IMR-90 (cell line): ENCODE data around the gene IL17C. TPM values are rescaled to one million over a fixed set of nuclear protein-coding genes. Genes with fewer than 3 reads are reported as not detected.

Experiments
- ATAC-seq: fragments of 200-7000 bp; cut with Tn5 transposase; 2 replicates; pipeline ENCODE4 v1.9.1; 2020; ENCODE audit warnings: low read depth, mild to moderate bottlenecking, moderate library complexity
- BruUV-seq: library from RNA; stranded (reverse); fragments of 400-500 nt; replicated peaks from 2 replicates; lab custom pipeline; 2021; lab: Mats Ljungman, UMichigan
- CTCF ChIA-PET: fragments of 300-600 bp; formaldehyde crosslinking; extraction: SDS; loops from one replicate; lab custom pipeline; 2021; ENCODE audit warnings: antibody characterized with exemption; lab: Yijun Ruan, JAX
- POLR2A ChIA-PET: fragments of 300-600 bp; sonication (Branson Sonifier 250); formaldehyde crosslinking; loops from one replicate; lab custom pipeline; 2022; ENCODE audit warnings: antibody characterized with exemption; ENCODE audit not compliant: unreplicated experiment; lab: Charles Lee
- DNase-seq: peaks from one replicate; pipeline ENCODE4 v3.0.0; 2013
- H2AFZ ChIP-seq: replicated peaks from 2 replicates; pipeline ENCODE3; 2013; ENCODE audit warnings: low read length, mild to moderate bottlenecking; ENCODE audit not compliant: poor library complexity
- H2AK5ac ChIP-seq: 2 replicates; pipeline ENCODE4 v1.6.1; 2013; ENCODE audit warnings: low read depth, low read length, inconsistent platforms
- H2AK9ac ChIP-seq: replicated peaks from 2 replicates; pipeline ENCODE3; 2013; ENCODE audit warnings: mild to moderate bottlenecking, low read depth, low read length, moderate library complexity; ENCODE audit not compliant: poor library complexity
- H2BK120ac ChIP-seq: 2 replicates; pipeline ENCODE4 v1.6.1; 2013; ENCODE audit warnings: low read depth, low read length, inconsistent platforms
- H2BK15ac ChIP-seq: 3 replicates; pipeline ENCODE4 v1.6.1; 2013; ENCODE audit warnings: low read depth, low read length, inconsistent platforms
- H2BK20ac ChIP-seq: 2 replicates; pipeline ENCODE4 v1.6.1; 2013; ENCODE audit warnings: low read depth, mild to moderate bottlenecking, inconsistent platforms, low read length, moderate library complexity
- H2BK5ac ChIP-seq: 2 replicates; pipeline ENCODE4 v1.6.1; 2013; ENCODE audit warnings: mild to moderate bottlenecking, low read depth, low read length, inconsistent platforms; ENCODE audit not compliant: poor library complexity, severe bottlenecking
- H3K14ac ChIP-seq: replicated peaks from 2 replicates; pipeline ENCODE4 v1.6.1; 2013; ENCODE audit warnings: low read depth, low read length, inconsistent platforms
- H3K18ac ChIP-seq: 2 replicates; pipeline ENCODE4 v1.6.1; 2013; ENCODE audit warnings: low read depth, low read length, control low read depth
- H3K23ac ChIP-seq: 2 replicates; pipeline ENCODE4 v1.6.1; 2013; ENCODE audit warnings: low read depth, low read length, inconsistent platforms
- H3K27ac ChIP-seq: 2 replicates; pipeline ENCODE4 v1.5.1; 2013; ENCODE audit warnings: mild to moderate bottlenecking, control low read depth, low read length; ENCODE audit not compliant: insufficient read depth
- H3K27me3 ChIP-seq: 2 replicates; pipeline ENCODE4 v1.6.1; 2013; ENCODE audit warnings: low read length; ENCODE audit not compliant: control insufficient read depth, insufficient read depth
- H3K36me3 ChIP-seq: 2 replicates; pipeline ENCODE4 v1.6.1; 2013; ENCODE audit warnings: low read length, mixed read lengths; ENCODE audit not compliant: control insufficient read depth, insufficient read depth
- H3K4ac ChIP-seq: 2 replicates; pipeline ENCODE4 v1.6.1; 2013; ENCODE audit warnings: low read depth, low read length, inconsistent platforms
- H3K4me1 ChIP-seq: 2 replicates; pipeline ENCODE4 v1.6.1; 2013; ENCODE audit warnings: low read length, mixed read lengths; ENCODE audit not compliant: control insufficient read depth, insufficient read depth
- H3K4me2 ChIP-seq: 2 replicates; pipeline ENCODE4 v1.6.1; 2013; ENCODE audit warnings: low read depth, mild to moderate bottlenecking, control low read depth, low read length, moderate library complexity
- H3K4me3 ChIP-seq: 2 replicates; pipeline ENCODE4 v1.5.1; 2013; ENCODE audit warnings: low read depth, mild to moderate bottlenecking, control low read depth, low read length, moderate library complexity; ENCODE audit not compliant: insufficient read depth
- H3K56ac ChIP-seq: 2 replicates; pipeline ENCODE4 v1.6.1; 2013; ENCODE audit warnings: low read length, inconsistent platforms; ENCODE audit not compliant: insufficient read depth; ENCODE audit errors: extremely low read depth
- H3K79me1 ChIP-seq, 2 experiments: 2 replicates each; pipeline ENCODE4 v1.6.1; 2013; ENCODE audit warnings: low read length in 2 of 2, inconsistent platforms in 1 of 2, low read depth in 1 of 2
- H3K9ac ChIP-seq: 2 replicates; pipeline ENCODE4 v1.6.1; 2013; ENCODE audit warnings: low read depth, low read length, control low read depth
- H3K9me1 ChIP-seq: 2 replicates; pipeline ENCODE4 v1.6.1; 2013; ENCODE audit warnings: low read length, inconsistent platforms; ENCODE audit not compliant: insufficient read depth
- H3K9me3 ChIP-seq: 2 replicates; pipeline ENCODE4 v1.6.1; 2013; ENCODE audit warnings: low read length; ENCODE audit not compliant: control insufficient read depth, insufficient read depth
- H4K20me1 ChIP-seq: 2 replicates; pipeline ENCODE4 v1.6.1; 2013; ENCODE audit warnings: low read length, inconsistent platforms; ENCODE audit not compliant: insufficient read depth
- H4K5ac ChIP-seq: 2 replicates; pipeline ENCODE4 v1.6.1; 2013; ENCODE audit warnings: mild to moderate bottlenecking, low read depth, low read length, control low read depth
- H4K8ac ChIP-seq, 2 experiments: 2 replicates each; pipeline ENCODE4 v1.6.1; 2013; ENCODE audit warnings: low read depth in 2 of 2, low read length in 2 of 2, control low read depth in 1 of 2, inconsistent platforms in 1 of 2
- H4K91ac ChIP-seq: 2 replicates; pipeline ENCODE4 v1.6.1; 2013; ENCODE audit warnings: low read depth, low read length, inconsistent platforms; ENCODE audit not compliant: insufficient read depth
- CHD1 ChIP-seq: IDR thresholded peaks from 2 replicates; pipeline ENCODE4 v1.6.1; 2012; ENCODE audit warnings: low read depth, low read length, improper control_type of control experiment
- MAZ ChIP-seq: IDR thresholded peaks from 2 replicates; pipeline ENCODE4 v1.6.1; 2012; ENCODE audit warnings: low read depth, mild to moderate bottlenecking, low read length, improper control_type of control experiment, moderate library complexity, borderline replicate concordance
- NFE2L2 ChIP-seq: fragments of 150-350 bp; IDR thresholded peaks from 2 replicates; pipeline ENCODE4 v1.6.1; 2016; ENCODE audit warnings: low read depth, mild to moderate bottlenecking, low read length
- RCOR1 ChIP-seq: IDR thresholded peaks from 2 replicates; pipeline ENCODE4 v1.6.1; 2012; ENCODE audit warnings: mild to moderate bottlenecking, low read length, improper control_type of control experiment; ENCODE audit not compliant: insufficient replicate concordance
- WGBS, 2 experiments: methylation state at CpG; one replicate each; pipeline versions ENCODE4 v1.1.5 to v1.1.7; 2013; ENCODE audit warnings: missing lambda C conversion rate in 2 of 2; ENCODE audit not compliant: insufficient read length in 1 of 2; ENCODE audit errors: extremely low coverage in 2 of 2; 5-methylcytosine and 5-hydroxymethylcytosine counted together
- dilution Hi-C: fragments of 300-500 bp; cut with HindIII; formaldehyde crosslinking; loops from one replicate; pipeline ENCODE4 v1.14.3; 2018; ENCODE audit warnings: low sequenced_read_pairs; ENCODE audit not compliant: unreplicated experiment
- in situ Hi-C: fragments of 300-500 bp; cut with MboI; formaldehyde crosslinking; loops from 3 replicates; pipeline ENCODE4 v1.14.3; 2019; ENCODE audit warnings: low sequenced_read_pairs, inconsistent platforms, mixed read lengths
- intact Hi-C: fragments of 100-400 bp; cut with micrococcal nuclease; formaldehyde crosslinking; loops from 2 replicates; pipeline ENCODE4 v1.10.0; 2022
- polyA plus RNA-seq, 3 experiments: library from polyadenylated mRNA; depleted of rRNA; stranded (reverse); fragments of >200 nt; gene quantifications; 2 replicates each; pipeline ENCODE4 v1.2.3, GENCODE V29; 2012; ENCODE audit warnings: low replicate concordance in 1 of 3
- total RNA-seq: library from RNA; depleted of rRNA; stranded (reverse); fragments of >200 nt; gene quantifications from 2 replicates; pipeline ENCODE4 v1.2.3, GENCODE V29; 2012
- TF ChIP-seq, protein P1 (sequence below): conservative IDR thresholded peaks from 2 replicates; pipeline ENCODE4 v1.5.1; 2012; ENCODE audit warnings: mild to moderate bottlenecking, low read depth, low read length, improper control_type of control experiment

The IL17C gene
- total and polyA plus RNA-seq, 2 of the 4 experiments (the other 2 are of a cell fraction): 0.09 TPM; not detected in 1

DNA sequence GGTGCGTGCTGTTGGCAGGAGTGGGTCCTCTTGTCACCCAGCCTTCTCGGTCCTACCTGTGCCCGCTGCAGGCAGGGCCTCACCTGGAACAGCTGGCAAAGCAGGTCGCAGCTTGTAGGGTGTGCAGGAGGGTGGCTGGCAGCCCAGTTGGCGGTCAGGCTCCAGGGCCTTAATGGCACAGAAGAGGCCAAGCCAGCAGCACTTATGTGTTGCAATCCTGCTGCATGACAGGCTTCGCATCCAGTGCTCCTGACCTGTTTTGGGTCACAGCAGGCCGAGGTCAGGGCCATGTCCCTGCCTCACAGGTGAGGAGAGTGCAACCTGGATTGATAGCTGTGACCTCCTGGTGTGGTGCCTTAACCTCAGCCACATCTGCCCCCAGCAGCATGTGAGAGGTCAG is 36.3 kb upstream of the IL17C start:
- Histone ChIP-seq H4K20me1 (peaks cover 27% of the 10 kb centered on the region), H3K27ac (no peak overlapping the region), H4K5ac (no peak overlapping the region), H2AFZ (no peak overlapping the region), H4K91ac (no peak overlapping the region), H3K4me1 (no peaks in the 10 kb centered on the region), H3K23ac (no peak overlapping the region), H2BK120ac (no peak overlapping the region), H2BK15ac (no peak overlapping the region), H3K36me3 (peaks cover 64% of the 10 kb centered on the region), H3K56ac (no peak overlapping the region), H3K9ac (no peak overlapping the region), H2AK9ac (no peak overlapping the region), H3K9me1 (peaks cover 8% of the 10 kb centered on the region; the same call in 1 of the 2 replicates), H3K9me3 (no peaks in the 10 kb centered on the region), H3K4me3 (no peak overlapping the region), H3K79me1 (peaks cover 6 to 62% of the 10 kb centered on the region in 2 experiments; a peak in 3 of 4 replicates), H3K4ac (no peak overlapping the region), H3K27me3 (no peaks in the 10 kb centered on the region), H4K8ac (no peak overlapping the region), H3K18ac (no peak overlapping the region), H3K4me2 (no peak overlapping the region), H2AK5ac (no peak overlapping the region), H3K14ac (no peak overlapping the region), H2BK20ac (no peak overlapping the region), H2BK5ac (no peak overlapping the region)
- intact Hi-C loops (loop anchor here (2.0 kb wide), 1 partner anchor 29 kb away; no protein-coding TSS in a partner anchor), in situ Hi-C loops (no loop called here), dilution Hi-C loops (no loop called here)
- no TSS peak for BruUV-seq
- DNase-seq (no peak), ATAC-seq (no peak)
- CTCF ChIA-PET: no interaction called here
- WGBS, 2 experiments: 98% methylated on average over 4 of the region's 7 CpGs; no CpG with 5 or more reads in 1 of the 2 experiments
- TF ChIP-seq CHD1 (no peak), MAZ (no peak), NFE2L2 (no peak), RCOR1 (no peak)
- TF ChIP-seq, protein P1, sequence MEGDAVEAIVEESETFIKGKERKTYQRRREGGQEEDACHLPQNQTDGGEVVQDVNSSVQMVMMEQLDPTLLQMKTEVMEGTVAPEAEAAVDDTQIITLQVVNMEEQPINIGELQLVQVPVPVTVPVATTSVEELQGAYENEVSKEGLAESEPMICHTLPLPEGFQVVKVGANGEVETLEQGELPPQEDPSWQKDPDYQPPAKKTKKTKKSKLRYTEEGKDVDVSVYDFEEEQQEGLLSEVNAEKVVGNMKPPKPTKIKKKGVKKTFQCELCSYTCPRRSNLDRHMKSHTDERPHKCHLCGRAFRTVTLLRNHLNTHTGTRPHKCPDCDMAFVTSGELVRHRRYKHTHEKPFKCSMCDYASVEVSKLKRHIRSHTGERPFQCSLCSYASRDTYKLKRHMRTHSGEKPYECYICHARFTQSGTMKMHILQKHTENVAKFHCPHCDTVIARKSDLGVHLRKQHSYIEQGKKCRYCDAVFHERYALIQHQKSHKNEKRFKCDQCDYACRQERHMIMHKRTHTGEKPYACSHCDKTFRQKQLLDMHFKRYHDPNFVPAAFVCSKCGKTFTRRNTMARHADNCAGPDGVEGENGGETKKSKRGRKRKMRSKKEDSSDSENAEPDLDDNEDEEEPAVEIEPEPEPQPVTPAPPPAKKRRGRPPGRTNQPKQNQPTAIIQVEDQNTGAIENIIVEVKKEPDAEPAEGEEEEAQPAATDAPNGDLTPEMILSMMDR: no peak
- POLR2A ChIA-PET: no interaction called here
